HuH-7 (cell line): ENCODE data around the gene FNDC3B.
"Not testable (repeated sequence)": the region's sequence is repeated elsewhere in the genome, so short reads cannot be mapped to it uniquely, and the experiment has no call there.

Experiments
- DNase-seq: peaks from one replicate; pipeline ENCODE4 v3.0.0; 2011; ENCODE audit warnings: low spot score

The FNDC3B gene

DNA sequence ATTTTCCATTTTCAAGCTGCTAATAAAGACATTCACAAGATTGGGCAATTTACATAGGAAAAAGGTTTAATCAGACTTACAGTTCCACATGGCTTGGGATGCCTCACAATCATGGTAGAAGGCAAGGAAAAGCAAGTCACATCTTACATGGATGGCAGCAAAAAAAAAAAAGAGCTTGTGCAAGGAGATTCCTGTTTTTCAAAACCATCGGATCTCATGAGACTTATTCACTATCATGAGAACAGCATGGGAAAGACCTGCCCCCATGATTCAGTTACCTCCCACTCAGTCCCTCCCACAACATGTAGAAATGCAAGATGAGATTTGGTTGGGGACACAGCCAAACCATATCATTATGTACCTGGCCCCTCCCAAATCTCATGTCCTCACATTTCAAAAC lies 202.0 kb downstream of the FNDC3B start:
- no peak for DNase-seq

- not testable (repeated sequence) for DNase-seq
Measured at GRCh38 chr3:172242471-172242870, 203.1 kb downstream of the FNDC3B start.

- DNase-seq = not testable (repeated sequence)
Measured at GRCh38 chr3:172243376-172243775, 204.0 kb downstream of the FNDC3B start.

- no peak for DNase-seq
Measured at GRCh38 chr3:172244011-172244410, 204.6 kb downstream of the FNDC3B start.

DNA sequence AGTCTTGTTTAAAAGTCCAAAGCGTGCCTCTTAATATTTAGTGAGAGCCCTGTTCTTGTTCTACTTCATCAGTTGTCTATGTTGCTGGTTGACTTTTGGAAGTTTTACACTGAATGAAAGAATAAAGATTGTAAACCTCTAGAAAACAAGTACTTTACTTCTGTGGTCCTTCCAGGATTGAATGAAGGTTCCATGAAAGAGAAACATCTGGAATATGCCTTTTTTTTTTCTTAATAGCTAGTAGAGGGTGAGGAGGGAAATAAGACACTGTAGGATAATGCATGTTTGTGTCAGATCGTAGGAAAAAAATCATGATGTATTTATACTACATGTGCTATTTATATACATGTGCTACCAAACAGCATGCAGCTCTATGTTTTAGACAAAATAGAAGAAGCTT lies 205.9 kb downstream of the FNDC3B start:
- DNase-seq = no peak

GRCh38 chr3:172246107-172246844 lies 206.9 kb downstream of the FNDC3B start:
- no peak for DNase-seq

- DNase-seq = no peak
Measured at GRCh38 chr3:172247525-172248274, 208.3 kb downstream of the FNDC3B start.

GRCh38 chr3:172249039-172249438 lies 209.7 kb downstream of the FNDC3B start:
- no peak for DNase-seq

GRCh38 chr3:172251211-172251610 lies 211.8 kb downstream of the FNDC3B start:
- no peak for DNase-seq

- no peak for DNase-seq
Measured at GRCh38 chr3:172253200-172253599, 213.8 kb downstream of the FNDC3B start.

DNA sequence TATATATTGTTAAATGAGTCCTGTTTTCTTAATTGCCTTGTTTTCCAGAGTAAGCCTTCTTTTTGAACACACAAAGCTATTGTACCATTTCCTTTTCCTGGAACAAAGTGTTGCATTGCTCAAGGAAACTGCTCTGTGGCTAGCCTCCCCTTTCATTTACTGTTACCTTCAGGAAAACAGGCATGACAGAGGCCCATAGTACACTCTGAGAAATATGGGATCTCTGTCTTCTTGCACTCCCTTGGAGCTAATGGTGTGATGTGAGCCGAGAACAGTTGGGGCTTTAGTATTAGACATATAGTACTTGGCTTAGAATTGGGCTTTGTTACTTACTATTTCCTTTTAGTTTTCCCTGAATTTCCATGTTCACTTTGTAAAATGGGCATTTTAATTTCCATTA lies 215.2 kb downstream of the FNDC3B start:
- DNase-seq = no peak

GRCh38 chr3:172255321-172255720 lies 215.9 kb downstream of the FNDC3B start:
- DNase-seq = not testable (repeated sequence)

DNA sequence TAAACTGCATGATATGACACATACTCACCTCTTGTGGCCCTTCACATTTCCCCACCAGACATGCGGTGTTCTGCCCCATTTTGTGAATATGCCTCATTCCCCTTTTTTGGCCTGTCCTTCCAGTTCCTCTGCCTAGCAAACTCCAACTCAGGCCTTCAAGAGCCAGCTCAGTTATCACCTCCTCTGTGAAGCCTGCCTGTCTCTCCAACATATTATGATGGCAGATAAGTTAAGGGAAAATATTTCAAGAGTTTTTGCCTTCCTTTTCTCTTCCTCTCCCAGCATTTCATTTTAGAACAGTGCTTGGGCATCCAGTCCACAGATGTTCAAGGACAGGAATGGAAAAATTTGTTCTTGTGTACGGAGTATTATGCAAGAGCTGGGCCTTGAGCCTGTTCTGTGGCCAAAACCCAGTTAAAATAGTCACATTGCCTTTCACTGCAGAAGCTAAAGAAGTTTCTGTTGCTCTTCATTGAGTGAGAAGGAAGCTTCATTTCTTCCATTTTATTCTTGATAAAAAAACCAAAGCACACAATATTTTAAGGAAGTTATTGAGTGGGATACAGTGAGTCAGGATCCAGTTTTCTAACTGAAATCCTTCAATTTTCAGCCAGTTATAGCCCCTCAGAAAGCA lies 216.8 kb downstream of the FNDC3B start:
- DNase-seq = no peak

DNA sequence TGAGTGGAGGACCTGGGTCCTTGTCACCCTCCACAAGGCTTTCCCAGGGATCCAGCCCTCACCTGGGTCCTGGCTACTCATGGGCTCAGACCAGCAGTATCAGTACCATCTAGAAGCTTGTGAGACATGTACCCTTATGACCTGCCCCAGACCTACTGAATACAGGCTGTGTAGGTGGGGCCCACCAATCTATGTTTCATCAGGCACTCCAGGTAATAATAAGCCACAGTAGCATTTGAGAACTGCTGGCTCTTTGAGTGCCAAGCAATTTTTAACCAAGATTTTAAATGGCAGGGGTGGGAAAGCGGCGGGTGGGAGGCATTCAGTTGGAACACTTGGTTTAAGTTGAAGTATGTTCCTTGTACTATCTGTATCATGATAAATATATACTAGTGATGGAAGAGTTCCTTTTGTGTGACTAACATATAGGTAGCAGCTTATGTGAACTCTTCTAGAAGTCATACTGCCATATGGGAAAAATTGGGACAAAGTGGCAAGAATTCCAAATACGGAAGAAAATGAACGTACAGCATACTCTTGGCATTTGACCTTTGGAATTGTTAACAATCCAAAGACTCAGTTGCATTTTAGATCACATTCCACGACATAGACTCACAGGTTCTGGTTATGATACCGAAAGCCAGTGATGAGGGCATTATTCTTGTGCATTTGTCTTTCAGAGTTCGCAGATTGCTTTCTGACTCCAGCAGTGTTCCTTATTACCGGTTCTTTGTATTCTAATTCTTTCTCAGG lies 218.4 kb downstream of the FNDC3B start:
- DNase-seq = no peak

GRCh38 chr3:172258624-172259023 lies 219.2 kb downstream of the FNDC3B start:
- DNase-seq = no peak

DNA sequence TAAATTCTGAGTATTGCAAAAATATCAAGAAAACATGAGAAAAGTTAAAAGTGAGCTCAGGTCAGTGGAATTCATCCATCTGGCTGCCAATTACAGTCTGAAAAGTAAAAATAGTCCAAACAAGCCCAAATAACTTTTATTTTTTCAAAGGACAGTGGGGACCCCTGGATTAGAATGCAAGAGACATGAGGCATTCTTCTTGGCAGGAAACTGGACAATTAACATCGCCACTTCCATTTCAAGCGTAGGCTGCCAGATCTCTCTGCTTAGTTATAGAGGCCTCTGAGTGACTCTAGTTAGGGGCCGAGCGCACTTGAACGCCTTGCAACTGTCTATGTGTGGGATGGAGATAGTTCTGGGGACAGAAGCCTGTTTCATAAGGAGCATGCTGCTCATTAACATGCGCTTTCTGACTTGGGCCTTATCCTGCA lies 219.7 kb downstream of the FNDC3B start:
- DNase-seq = no peak

DNA sequence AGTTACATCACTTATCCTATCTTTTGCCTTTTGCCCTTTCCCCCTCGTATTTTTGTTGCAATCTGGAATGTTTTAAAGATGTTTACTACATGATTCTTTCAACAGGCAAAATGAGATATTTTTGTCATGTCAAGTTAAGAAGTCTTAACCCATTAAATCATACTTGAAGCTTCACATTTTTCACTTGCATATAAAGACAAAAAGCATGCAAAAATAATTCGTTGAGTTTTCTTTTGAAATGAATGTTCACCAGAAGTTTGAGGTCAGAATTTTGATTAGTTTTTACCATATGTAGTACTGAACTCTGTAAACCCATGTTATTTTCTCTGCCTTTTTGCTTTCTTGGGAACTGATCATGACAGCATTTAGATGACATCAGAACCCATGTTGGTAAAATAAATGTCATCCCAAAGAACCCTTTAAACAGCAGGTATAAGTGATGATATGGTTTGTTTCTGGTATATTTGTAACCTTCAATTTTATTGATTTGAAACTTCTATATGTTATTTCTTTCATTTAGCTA lies 220.4 kb downstream of the FNDC3B start:
- no peak for DNase-seq

DNA sequence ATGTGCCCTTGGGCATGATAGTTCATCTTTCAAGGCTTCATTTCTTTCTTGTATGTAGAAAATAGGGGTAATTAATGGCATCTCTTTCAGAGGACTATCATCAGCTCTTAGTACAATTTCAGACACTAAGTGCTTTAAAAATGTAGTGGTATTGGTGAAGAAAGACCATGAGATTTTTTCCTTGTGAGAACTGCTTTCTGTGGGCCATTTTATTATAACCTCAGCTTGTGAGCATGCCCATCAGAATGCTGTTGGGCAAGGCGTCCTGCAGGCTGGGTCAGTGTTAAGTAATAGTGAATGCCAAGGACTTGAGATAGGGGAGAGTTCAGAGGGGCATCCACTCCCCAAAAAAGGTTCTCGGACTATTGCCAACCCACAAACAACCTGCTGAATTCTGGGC lies 221.0 kb downstream of the FNDC3B start:
- no peak for DNase-seq

DNA sequence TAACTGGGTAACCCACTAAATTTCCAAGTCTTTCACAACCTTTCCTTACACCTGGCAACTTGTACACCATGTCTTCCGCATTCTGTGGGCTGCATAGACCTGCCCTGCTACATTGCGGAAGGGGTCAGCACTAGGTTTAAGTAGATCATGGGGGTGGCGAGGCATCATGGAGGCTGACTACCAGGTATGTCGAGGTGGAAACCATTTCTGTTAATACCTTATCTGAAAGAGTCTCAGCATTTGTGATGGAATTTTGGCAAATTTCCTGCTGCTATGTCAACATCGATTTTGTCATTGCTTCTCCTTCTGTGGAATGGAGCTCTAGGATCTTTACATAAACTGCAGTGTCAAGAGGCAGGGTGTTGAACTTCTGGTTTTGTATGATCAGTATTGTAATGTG lies 221.7 kb downstream of the FNDC3B start:
- no peak for DNase-seq

DNA sequence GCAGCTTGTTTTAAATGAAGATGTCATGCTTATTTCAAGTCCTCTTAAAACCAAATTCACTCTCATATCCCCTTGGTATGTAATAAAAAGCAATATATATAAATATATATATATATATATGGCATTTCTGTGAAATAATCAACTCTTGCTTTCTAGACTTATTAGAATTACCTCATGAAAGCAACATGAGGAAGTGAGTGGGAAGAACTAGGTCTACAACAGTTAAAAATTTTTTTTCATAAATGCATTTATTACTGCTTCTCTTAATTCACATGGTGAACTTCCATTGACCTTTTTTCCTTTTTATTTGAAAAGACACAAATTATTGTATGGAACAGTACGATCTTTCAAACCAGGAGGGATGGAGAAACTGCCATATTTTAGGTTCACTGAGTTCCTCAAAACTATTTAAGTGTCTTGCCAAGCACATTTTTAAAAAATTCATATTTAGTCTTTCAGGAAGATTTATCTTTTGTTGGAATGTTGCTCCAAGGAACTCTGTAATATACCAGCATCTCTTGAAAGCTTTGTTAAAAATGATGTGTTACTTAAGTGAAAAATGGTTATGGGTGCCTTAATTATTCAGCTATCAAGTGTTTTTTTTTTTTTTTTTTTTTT lies 223.7 kb downstream of the FNDC3B start:
- DNase-seq = no peak

DNA sequence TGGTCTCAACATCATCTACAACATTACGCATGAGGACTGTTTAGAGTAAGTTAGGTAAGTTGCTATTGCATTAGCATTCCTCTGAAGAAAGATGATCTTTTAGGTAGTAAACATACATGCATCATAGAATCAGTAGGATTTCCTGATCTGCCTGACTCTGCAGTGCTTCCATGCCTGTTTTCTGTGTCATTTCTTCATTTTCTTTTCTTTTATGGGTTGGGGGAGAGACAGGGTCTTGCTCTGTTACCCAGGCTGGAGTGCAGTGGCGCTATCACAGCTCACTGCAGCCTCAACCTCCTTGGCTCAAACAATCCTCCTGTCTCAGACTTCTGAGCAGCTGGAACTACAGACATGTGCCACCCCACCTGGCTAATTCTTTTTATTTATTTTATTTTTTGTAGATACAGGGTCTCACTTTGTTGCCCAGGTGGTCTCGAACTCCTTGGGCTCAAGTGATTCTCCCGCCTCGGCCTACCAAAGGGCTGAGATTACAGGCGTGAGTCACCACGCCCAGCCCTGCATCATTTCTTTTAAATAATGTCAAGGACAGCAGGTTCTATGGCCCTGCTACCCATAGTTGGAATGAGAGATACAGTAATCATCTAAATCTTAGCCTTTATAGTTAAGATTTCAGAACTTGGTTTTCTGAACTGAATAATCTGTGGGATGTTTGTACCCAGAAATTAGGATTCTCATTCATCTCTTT lies 224.6 kb downstream of the FNDC3B start:
- DNase-seq = no peak
